ENCODE measurements around the gene BCAT1.
"Not testable (repeated sequence)": the region's sequence is repeated elsewhere in the genome, so short reads cannot be mapped to it uniquely, and the experiment has no call there.

The BCAT1 gene

DNA sequence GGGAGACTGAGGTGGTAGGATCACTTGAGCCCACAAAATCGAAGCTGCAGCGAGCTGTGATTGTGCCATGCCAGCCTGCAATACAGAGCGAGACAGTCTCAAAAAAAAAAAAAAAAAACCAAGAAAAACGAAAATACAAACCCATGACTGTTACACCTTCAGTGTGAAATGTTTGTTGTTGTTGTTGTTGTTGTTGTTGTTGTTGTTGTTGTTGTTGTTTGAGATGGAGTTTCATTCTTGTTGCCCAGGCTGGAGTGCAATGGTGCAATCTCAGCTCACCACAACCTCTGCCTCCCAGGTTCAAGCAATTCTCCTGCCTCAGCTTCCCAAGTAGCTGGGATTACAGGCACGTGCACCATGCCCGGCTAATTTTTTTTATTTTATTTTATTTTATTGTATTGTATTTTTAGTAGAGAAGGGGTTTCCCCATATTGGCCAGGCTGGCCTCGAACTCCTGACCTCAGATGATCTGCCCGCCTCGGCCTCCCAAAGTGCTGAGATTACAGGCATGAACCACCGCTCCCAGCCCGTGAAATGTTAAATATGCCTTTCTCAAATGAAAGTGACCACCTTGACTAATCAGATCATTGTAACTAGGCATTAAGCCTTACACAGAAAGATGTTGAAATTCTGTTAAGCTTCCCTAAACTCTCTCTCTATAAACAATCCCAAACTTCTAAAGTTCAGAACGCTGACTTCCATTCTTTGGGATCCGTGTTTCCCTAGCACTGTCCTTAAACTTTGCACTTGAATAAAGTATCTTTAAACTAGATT lies 20.2 kb downstream of the BCAT1 start:
- DNase-seq (ENCODE audit: low read depth in 2 of 2), result not testable (repeated sequence)

DNA sequence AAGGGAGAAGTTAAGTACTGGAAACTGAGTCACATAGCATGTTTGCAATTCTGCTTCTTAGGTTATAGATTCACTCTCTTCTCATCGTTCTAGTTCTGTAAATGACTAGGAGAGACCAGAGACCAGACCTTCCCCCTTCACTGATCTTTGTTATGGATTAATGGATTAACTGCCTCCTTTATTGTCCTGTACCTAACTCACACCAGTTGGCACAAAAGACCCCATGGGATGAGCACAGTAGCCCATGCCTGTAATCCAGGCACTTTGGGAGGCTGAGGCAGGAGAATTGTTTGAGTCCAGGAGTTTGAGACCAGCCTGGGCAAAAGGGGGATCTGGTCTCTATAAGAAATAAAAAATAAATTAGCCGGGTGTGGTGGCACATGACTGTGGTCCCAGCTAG lies 20.8 kb downstream of the BCAT1 start:
- no peak for DNase-seq (ENCODE audit: low read depth in 2 of 2)

DNA sequence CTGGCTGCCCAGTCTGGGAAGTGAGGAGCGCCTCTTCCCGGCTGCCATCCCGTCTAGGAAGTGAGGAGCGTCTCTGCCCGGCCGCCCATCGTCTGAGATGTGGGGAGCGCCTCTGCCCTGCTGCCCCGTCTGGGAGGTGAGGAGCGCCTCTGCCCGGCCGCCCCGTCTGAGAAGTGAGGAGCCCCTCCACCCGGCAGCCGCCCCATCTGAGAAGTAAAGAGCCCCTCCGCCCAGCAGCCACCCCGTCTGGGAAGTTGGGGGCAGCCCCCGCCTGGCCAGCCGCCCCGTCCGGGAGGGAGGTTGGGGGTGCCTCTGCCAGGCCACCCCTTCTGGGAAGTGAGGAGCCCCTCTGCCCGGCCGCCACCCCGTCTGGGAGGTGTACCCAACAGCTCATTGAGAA lies 22.8 kb downstream of the BCAT1 start:
- DNase-seq (ENCODE audit: low read depth in 2 of 2), result not testable (repeated sequence)

DNA sequence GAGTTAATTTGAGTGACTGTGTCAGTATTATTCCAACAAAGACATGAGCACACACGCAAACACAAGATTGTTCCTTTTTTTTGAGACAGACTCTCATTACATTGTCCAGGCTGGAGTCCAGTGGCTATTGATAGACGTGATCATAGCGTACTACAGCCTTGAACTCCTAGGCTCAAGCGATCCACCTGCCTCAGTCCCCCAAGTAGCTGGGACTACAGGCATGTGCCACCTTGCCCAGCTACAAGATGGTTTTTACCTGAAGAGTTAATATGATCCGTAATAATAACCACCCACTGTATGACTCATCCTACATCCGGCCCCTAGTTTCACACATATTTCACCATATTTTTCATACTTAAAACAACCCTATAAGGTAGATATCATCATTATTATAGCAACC lies 26.8 kb downstream of the BCAT1 start:
- DNase-seq (ENCODE audit: low read depth in 2 of 2), result no peak

DNA sequence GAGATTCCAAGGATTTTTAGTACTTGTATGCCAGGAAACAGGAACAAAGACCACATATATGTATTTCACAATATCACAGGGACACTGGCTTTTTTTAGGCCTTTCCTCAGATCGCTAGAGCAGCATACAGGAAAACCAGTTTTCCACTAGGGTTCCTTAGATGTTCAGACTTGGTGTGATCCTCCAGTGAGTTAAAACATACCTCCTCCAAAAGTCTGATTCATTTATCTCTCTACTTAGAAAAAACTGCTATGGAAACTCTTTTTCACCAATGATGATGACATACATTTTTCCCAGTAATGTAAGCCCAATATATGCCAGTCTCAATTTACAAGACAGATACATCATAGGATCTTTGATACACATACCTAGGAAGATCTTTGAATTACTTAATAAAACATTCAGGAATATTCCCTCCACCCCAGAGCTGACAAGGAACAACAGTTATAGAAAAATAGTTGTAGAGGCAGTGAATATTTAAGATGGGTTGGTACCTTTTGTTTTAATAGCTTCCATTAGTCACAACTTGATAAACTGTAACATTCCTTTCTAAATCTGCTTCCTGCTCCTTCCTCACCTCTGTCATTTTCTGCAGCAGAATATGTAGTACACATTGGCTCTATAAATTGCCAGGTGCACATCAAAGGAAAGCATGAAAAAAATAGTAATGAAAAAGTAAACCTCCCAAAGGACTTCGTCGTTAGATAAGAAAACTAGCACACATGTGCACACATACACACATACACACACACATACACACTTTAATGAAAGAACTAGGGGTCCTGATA lies 27.5 kb downstream of the BCAT1 start:
- no peak for DNase-seq (ENCODE audit: low read depth in 2 of 2)

DNA sequence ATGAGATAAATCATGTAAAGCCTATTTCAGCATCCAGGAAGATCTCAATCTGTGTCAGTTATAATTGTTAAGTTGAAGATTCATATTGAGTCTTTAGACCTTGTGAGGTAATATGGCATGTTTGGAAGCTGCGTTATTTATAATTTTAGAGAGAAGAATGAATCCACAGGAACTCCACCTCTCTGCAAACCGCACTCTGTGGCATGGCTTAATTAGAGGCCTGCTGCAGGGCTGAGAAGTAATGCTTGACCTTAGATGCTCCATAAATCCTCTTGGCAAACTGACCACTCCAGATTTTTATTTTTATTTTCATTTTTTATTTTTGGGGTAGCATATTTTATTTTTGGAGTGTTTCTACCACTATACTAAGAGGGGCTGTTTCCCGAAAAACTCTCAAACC lies 28.8 kb downstream of the BCAT1 start:
- DNase-seq (ENCODE audit: low read depth in 2 of 2), result no peak

DNA sequence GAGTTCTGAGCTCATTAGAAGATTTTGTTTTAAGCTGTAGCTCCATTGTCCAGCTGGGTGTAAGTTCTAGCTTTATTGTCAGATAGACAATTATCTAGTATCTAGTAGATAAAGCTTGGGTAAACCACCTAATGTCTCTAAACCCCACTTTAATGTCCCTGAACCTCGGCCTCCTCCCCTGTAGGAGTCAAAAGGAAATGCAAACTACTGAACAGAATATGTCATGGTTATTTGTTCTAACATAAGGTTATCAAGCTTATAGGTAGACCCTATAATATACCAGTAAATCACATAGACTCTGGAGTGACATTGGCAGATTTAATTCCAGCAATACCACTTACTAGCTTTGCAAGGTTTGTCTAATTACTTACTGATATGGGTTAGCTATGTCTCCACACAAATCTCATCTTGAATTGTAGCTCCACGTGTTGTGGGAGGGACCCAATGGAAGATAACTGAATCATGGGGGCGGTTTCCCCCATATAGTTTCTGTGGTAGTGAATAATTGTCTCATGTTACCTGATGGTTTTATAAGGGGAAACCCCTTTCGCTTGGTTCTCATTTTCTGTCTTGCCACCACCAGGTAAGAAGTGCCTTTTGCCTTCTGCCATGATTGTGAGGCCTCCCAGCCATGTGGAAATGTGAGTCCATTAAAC lies 29.4 kb downstream of the BCAT1 start:
- DNase-seq (ENCODE audit: low read depth in 2 of 2), result no peak

DNA sequence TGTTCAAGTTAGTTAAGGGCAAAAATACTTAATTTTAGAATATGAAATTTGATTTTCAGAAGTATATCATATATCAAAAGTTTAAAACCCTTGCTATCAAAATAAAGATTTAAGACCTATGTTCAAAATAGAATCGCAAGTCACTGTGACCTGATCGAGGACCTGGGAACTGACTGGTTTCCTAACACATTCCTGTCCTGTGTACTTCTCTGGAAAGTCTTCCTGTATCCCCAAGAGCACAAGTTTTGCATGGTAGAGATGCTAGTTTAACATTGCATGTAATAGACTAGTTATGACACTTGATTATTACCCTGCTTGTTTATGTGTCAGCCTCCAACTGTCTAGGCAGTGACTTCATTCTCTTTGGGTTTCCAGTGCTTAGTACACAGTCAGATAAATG lies 30.3 kb downstream of the BCAT1 start:
- DNase-seq (ENCODE audit: low read depth in 2 of 2), result no peak

DNA sequence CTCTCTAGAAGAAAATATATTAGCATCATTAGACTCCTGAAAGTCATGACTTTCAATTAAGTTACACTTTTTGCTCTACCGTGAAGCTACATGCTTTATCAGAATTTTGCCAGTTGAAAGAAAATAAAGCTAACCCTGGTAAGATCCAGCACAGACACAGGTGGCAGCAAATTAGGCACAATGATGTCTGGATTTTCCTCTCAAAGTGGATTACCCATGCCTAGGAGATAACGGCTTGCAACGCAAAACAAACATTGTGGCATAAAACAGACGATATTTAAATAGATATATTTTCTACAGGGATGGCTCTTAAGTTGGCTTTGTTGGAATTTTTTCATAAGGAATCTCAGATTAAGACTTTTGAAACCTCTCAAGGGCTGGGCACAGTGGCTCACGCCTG lies 33.4 kb downstream of the BCAT1 start:
- no peak for DNase-seq (ENCODE audit: low read depth in 2 of 2)

DNA sequence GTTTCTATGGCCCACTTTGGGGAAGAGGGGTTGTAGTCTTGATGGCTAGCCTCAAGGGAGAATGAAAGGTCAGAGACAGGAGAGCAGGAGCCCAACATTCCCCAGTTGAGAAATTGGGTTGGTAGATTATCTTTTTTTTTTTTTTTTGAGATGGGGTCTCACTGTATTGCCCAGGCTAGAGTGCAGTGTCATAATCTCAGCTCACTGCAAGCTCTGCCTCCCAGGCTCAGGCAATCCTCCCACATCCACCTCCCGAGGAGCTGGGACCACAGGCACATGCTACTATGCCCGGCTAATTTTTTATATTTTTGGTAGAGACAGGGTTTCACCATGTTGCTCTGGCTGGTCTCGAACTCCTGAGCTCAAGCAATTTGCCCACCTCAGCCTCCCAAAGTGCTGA lies 34.9 kb downstream of the BCAT1 start:
- no peak for DNase-seq (ENCODE audit: low read depth in 2 of 2)

DNA sequence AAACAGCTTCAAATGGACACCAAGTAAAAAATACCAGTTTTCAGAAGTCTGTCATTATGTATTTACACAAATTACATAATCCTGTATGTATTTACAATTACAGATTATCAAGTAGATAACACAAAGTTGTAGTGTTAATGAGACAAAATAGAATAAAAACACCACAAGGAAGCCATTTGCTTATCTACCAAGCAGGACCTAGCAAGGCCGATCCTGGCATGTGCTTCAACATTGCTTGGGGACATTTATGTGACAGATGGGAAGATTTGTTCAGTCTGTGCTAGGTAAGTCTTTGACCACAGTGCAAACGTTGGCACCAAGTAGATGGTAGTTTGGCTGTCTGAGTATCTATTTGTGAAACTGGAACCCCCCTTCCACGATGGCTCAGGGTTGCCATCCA lies 35.8 kb downstream of the BCAT1 start:
- DNase-seq (ENCODE audit: low read depth in 2 of 2), result no peak

DNA sequence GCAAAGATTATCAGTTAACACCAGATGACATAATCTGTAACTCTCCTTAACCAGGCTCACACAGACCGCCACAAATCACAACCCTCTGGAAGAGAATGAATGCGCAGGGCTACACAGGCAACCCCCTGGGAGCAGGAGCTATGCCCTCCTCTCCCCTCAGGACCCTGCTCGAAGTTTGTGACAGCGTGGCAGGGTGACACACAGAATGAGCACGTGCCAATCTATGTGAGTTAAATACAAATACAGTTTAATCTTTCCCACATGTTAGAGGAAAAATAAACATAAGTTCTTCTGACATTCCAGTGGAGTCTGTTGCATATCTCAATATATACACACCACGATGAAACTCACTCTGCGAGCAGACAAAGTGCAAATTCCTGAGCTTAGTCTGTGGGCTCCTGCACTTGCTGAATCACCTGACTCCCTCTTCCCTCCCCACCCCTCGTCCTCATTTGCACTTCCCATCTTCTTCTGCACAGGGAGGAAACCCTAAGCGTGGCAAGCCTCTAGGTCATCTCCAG lies 37.6 kb downstream of the BCAT1 start:
- no peak for DNase-seq (ENCODE audit: low read depth in 2 of 2)

DNA sequence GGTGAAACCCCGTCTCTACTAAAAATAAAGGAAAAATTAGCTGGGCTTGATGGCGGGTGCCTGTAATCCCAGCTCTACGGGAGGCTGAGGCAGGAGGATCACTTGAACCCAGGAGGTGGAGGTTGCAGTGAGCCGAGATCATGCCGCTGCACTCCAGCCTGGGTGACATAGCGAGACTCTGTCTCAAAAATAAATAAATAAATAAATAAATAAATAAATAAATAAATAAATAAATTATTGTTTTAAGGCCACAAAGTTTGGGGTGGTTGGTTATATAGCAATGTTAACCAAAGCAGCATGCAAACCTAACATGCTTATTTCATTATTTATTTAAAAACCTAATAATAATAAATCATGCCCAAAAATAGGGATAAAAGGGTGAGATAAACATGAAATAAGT lies 38.7 kb downstream of the BCAT1 start:
- DNase-seq (ENCODE audit: low read depth in 2 of 2), result not testable (repeated sequence)

DNA sequence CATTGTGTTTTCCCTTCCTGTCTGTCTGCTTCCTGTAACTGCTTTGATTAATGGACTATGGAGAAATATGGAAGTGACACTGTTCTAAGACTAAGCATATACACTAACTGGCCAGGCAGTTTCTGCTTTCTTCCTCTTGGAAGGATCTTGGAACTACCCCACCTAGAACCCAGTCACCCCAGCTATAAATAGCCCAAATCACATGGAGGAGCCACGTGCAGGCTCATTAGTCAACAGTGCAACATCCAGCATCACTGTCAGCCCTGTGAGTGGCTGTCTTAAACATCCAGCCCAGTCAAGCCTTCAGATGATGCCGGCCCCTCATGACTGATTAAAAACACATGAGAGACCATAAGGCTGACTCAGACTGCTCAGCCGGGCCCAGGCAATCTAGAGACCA lies 39.2 kb downstream of the BCAT1 start:
- DNase-seq (ENCODE audit: low read depth in 2 of 2), result no peak

DNA sequence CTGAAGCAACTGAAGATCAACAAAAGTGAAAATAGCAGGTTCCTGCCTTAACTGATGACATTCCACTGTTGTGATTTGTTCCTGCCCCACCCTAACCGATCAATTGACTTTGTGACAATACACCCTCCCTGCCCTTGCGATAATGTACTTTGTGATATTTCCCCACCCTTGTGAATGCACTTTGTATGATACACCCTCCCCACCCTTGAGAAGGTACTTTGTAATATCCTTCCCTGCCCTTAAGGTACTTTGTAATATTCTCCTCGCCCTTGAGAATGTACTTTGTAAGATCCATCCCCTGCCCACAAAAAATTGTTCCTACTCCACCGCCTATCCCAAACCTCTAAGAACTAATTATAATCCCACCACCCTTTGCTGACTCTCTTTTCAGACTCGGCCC lies 41.4 kb downstream of the BCAT1 start:
- no peak for DNase-seq (ENCODE audit: low read depth in 2 of 2)

DNA sequence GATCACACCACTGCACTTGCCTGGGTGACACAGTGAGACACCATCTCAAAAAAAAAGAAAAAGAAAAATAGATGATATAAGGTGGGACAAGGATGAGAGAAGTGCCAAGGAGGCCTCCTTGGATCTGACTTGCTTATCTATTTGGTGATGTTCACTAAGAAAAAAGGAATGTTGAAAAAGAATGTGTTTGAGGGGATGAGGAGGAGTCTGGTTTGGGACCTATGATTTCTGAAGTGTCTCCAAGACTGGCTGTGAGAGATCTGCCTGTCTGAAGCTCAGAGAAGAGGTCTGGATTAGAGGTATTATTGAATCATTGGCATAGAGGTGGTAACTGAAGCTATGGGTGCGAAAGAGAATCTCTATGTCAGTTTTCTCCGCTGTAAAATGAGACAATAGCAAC lies 42.8 kb downstream of the BCAT1 start:
- DNase-seq (ENCODE audit: low read depth in 2 of 2), result no peak

DNA sequence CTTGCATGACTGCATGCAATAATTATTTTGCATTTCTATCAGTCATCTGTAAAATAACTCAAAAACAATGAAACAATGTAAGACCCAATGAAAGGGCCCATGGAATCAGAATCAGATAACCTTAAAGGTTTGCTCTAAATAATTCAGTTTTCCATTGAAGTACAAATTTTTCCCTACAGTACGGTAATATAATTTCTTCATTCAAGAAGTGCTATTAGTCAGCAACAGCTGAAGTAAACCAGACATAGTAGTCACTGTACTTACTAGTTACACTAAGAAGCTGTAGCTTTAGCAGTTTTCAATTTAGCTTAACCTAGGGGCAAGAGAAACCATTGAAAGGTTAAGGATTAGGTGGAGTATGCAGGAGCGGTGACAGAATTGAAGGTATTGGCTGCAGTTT lies 43.5 kb downstream of the BCAT1 start:
- no peak for DNase-seq (ENCODE audit: low read depth in 2 of 2)

DNA sequence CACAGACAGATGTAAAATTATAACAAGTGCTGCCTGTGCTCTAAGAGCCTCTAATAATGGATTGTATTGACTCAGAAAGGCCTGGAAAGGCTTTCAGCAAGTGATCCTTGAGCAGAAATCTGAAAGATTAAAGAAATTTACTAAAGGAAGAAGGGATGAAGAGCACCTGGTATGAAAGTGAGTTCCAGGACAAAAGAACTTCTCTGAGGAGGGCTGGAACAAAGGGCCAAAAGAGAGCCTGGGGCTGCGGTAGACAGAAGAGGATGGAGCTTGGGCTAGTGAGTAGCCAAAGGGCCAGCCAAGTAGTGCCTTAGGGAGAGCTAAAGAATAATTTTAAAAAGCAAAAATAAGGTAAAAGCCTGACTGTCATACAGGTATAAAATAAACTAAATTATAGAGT lies 44.0 kb downstream of the BCAT1 start:
- no peak for DNase-seq (ENCODE audit: low read depth in 2 of 2)

DNA sequence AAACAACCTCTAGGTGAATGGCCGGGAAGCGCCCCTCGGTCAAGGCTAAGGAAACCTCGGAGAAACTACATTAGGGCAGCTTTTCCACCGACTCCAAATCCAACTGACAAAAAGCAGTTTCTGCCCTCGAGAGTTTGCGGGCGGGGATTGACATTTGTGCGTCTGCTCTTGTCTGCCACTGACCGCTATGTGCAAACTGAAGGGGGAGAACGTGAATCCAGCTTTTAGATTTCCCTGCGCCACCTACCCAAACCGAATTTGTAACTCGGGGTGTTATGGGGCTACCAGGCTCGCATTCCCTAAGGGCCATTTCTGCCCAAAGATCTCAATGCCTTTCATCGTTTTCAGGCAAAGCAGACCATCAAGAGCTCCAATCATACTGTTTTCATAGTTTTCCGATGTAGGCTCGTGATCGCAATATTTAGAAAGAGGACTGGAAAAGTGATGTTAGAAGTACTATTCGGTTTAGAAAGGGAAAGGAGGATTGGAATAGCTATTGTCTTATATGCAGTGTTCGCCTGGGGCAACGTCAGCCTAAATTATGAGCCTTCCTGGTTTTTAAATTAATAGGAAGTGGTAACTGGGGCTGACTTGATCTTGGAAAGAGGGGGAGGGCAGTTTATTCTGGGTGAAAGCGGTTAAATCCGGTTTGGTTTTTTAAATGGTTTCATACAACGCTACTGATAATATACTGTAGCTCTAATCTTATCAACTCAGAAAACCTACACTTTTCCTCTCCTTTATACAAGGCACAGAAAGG lies 45.4 kb downstream of the BCAT1 start:
- no peak for DNase-seq (ENCODE audit: low read depth in 2 of 2)

DNA sequence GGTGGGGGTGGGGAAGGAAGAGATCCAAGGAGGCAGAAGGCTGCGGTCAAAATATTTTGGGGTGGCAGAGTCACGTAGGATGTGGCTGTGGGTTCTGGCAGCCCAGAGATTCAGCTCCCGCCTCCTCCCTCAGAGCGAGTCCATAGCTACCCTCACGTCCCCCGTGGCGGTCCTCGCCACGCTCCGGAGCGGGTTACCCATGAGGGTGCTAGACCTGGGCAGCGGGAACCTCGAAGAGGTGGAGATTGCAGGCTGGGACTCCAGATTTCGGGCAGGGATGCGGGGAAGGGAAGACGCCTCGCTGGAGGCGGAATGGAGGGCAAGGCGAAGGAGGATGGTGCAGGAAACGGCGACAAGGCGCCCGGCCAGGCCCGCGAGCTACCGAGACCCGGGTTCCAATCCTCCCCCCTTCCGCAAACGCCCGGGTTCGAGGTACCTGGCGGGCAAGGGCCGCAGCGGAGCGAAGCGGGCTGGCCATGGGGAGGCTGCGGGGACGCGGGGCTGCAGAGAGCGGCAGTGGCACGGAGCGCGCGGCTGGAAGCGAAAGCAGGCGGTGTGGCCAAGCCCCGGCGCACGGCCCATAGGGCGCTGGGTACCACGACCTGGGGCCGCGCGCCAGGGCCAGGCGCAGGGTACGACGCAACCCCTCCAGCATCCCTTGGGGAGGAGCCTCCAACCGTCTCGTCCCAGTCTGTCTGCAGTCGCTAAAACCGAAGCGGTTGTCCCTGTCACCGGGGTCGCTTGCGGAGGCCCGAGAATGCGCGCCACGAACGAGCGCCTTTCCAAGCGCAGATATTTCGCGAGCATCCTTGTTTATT lies 46.2 kb downstream of the BCAT1 start:
- DNase-seq (ENCODE audit: low read depth in 2 of 2), result no peak

Data from stimulated activated CD8-positive, alpha-beta memory T cell treated with anti-CD3 and anti-CD28 coated beads, Interleukin-7, amount 100 ng/mL, for 1 hour (primary cell).